Measurements from ENCODE around the gene CDH20. TPM values are rescaled to one million over a fixed set of nuclear protein-coding genes. Genes with fewer than 3 reads are reported as not detected.

CDH20 gene
- total RNA-seq, 2 experiments from 2014 or later: not detected

- ChIA-PET CTCF (interaction anchor here (0.6 kb wide), 1 partner anchor 433 kb away, joined by 3 read pairs; no protein-coding TSS in a partner anchor), POLR2A (no interaction called here)
- H3K4me3 Mint-ChIP-seq: no peak overlapping the region
- DNase-seq (no peak), ATAC-seq (no peak)
- no peaks in the 10 kb centered on the region for H3K9me3 Mint-ChIP-seq
- no peaks in the 10 kb centered on the region for H3K36me3 Mint-ChIP-seq (ENCODE audit: low read depth)
- TF ChIP-seq, protein P1, sequence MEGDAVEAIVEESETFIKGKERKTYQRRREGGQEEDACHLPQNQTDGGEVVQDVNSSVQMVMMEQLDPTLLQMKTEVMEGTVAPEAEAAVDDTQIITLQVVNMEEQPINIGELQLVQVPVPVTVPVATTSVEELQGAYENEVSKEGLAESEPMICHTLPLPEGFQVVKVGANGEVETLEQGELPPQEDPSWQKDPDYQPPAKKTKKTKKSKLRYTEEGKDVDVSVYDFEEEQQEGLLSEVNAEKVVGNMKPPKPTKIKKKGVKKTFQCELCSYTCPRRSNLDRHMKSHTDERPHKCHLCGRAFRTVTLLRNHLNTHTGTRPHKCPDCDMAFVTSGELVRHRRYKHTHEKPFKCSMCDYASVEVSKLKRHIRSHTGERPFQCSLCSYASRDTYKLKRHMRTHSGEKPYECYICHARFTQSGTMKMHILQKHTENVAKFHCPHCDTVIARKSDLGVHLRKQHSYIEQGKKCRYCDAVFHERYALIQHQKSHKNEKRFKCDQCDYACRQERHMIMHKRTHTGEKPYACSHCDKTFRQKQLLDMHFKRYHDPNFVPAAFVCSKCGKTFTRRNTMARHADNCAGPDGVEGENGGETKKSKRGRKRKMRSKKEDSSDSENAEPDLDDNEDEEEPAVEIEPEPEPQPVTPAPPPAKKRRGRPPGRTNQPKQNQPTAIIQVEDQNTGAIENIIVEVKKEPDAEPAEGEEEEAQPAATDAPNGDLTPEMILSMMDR (IDR thresholded peaks at IDR 0.05): no peak
- peaks cover 3% of the 10 kb centered on the region for H3K27me3 Mint-ChIP-seq
- H3K4me1 Mint-ChIP-seq (ENCODE audit: low read depth): no peaks in the 10 kb centered on the region
- H3K27ac Mint-ChIP-seq: no peak overlapping the region
- intact Hi-C loops (cut with micrococcal nuclease): no loop called here
Measured at GRCh38 chr18:61459896-61460648, 126.8 kb downstream of the CDH20 start.

DNA sequence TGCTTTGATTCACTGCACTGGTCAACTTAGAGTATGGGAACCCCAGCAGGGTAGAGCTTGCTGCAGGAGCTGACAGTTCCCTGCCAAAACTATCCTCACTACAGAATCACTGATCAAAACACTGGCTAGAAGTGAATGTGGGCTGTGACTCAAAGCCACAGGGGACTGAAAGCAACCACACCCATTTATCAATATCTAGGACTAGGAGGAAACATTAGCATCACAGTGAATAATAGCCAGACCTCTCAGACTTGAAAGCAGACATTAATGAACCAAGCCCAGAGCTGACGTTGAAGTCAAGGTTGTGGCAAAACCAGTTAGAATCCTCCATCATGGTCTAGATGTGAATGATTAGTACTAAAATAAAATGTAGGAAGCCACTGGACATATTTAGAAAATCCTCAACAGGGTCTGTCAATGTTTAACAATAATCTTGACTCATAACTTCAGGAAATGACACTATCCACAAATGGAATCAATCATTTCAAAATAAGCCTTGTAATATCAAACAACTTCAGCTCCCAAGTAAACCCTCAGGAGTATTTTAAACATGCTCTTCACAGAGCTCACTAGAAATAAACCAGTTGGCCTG lies 131.4 kb downstream of the CDH20 start:
- no peaks in the 10 kb centered on the region for H3K4me1 Mint-ChIP-seq (ENCODE audit: low read depth)
- no peaks in the 10 kb centered on the region for H3K36me3 Mint-ChIP-seq (ENCODE audit: low read depth)
- ChIA-PET CTCF (no interaction called here), POLR2A (no interaction called here)
- H3K4me3 Mint-ChIP-seq: no peak overlapping the region
- no peak for DNase-seq
- ATAC-seq: no peak
- intact Hi-C loops (cut with micrococcal nuclease): no loop called here
- TF ChIP-seq, protein P1 (IDR thresholded peaks at IDR 0.05): no peak
- H3K27ac Mint-ChIP-seq: no peak overlapping the region
- H3K9me3 Mint-ChIP-seq: no peaks in the 10 kb centered on the region
- H3K27me3 Mint-ChIP-seq: no peaks in the 10 kb centered on the region

DNA sequence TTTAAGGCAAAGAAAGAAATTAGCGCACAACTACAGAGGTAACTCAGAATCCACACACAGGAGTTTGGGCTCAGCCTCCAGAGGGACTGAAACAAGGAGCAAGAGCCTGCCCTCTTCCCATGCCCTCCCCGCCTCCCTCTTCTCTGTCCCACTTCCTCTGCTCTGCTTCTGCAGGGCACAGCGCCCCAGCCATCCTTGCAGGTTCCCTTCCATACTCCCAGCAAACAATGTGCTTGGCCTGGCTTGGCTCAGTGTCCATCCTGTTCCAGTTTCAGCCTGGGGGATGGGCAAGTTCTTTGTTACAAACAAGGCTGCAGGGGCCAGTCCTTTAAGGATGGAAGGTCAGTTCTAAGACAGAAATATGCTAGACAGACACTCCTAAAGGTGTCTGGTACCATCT lies 133.5 kb downstream of the CDH20 start:
- H3K4me3 Mint-ChIP-seq: no peak overlapping the region
- H3K27ac Mint-ChIP-seq: no peak overlapping the region
- ChIA-PET CTCF (no interaction called here), POLR2A (no interaction called here)
- no peaks in the 10 kb centered on the region for H3K27me3 Mint-ChIP-seq
- no peaks in the 10 kb centered on the region for H3K4me1 Mint-ChIP-seq (ENCODE audit: low read depth)
- TF ChIP-seq, protein P1 (IDR thresholded peaks at IDR 0.05): no peak
- H3K9me3 Mint-ChIP-seq: no peaks in the 10 kb centered on the region
- DNase-seq (no peak), ATAC-seq (no peak)
- intact Hi-C loops (cut with micrococcal nuclease): no loop called here
- no peaks in the 10 kb centered on the region for H3K36me3 Mint-ChIP-seq (ENCODE audit: low read depth)

DNA sequence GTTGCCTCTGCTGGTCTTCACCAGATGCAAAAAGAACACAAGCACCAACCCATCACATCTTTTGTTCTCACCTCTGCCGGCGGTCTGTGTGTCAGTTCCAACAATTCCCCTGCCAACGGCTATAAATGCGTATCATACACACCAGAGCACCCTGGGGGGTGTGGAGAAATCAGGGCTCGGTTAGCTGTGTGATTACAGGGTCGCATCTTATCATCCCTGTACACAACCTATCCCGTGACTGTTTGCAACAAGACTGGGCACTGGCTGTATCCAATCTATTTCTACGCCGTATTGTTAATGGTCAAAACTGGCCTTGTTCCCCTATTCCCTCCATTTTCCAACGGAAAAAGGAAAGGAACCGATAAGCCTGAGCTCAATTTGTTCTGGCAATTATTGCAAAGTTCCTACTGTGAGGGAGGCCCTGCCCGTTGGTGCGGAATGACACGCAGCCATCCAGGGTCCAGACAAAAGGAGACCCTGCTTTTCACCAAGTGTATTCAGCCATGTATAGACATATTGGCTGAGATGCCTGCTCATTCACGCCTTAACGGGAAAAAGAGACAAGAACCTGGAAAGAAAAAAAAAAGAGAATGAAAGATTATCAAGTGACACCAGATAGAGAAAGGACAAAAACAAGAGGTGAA lies 136.9 kb downstream of the CDH20 start:
- ChIA-PET CTCF (no interaction called here), POLR2A (no interaction called here)
- ATAC-seq (no peak), DNase-seq (no peak)
- H3K27me3 Mint-ChIP-seq: no peaks in the 10 kb centered on the region
- no peak overlapping the region for H3K27ac Mint-ChIP-seq
- TF ChIP-seq, protein P1 (IDR thresholded peaks at IDR 0.05): no peak
- H3K36me3 Mint-ChIP-seq (ENCODE audit: low read depth): no peaks in the 10 kb centered on the region
- intact Hi-C loops (cut with micrococcal nuclease): no loop called here
- H3K4me3 Mint-ChIP-seq: no peak overlapping the region
- no peaks in the 10 kb centered on the region for H3K4me1 Mint-ChIP-seq (ENCODE audit: low read depth)
- H3K9me3 Mint-ChIP-seq: no peaks in the 10 kb centered on the region

- intact Hi-C loops (cut with micrococcal nuclease): no loop called here
- Mint-ChIP-seq H3K4me1 (ENCODE audit: low read depth) (no peaks in the 10 kb centered on the region), H3K27me3 (no peaks in the 10 kb centered on the region), H3K9me3 (no peaks in the 10 kb centered on the region), H3K27ac (no peak overlapping the region), H3K4me3 (no peak overlapping the region), H3K36me3 (ENCODE audit: low read depth) (no peaks in the 10 kb centered on the region)
- TF ChIP-seq, protein P1 (IDR thresholded peaks at IDR 0.05): no peak
- DNase-seq (no peak), ATAC-seq (no peak)
- POLR2A ChIA-PET: no interaction called here
- CTCF ChIA-PET: no interaction called here
Measured at GRCh38 chr18:61471541-61471940, 138.3 kb downstream of the CDH20 start.

Data from activated CD8-positive, alpha-beta T cell treated with anti-CD3 and anti-CD28 coated beads for 36 hours (primary cell).